Choroid plexus epithelial cell (primary cell): Measurements from ENCODE around the gene ATXN1.

Experiments used
- DNase-seq: peaks from one replicate; pipeline ENCODE4 v3.0.0-alpha.2; 2010; ENCODE audit warnings: low read depth
- H3K4me3 ChIP-seq: 2 replicates; pipeline ENCODE4 v1.5.1; 2011; ENCODE audit warnings: low read depth, mild to moderate bottlenecking, control low read depth, low read length, moderate library complexity
- TF ChIP-seq, protein P1 (sequence below): conservative IDR thresholded peaks from 2 replicates; pipeline ENCODE4 v1.5.1; 2011; ENCODE audit warnings: low read depth, mild to moderate bottlenecking, control low read depth, inconsistent platforms, low read length, moderate library complexity

The ATXN1 gene

GRCh38 chr6:16399158-16399557, 362.1 kb downstream of the ATXN1 start:
- no peak for DNase-seq
- H3K4me3 ChIP-seq = no peak overlapping the region
- TF ChIP-seq, protein P1, sequence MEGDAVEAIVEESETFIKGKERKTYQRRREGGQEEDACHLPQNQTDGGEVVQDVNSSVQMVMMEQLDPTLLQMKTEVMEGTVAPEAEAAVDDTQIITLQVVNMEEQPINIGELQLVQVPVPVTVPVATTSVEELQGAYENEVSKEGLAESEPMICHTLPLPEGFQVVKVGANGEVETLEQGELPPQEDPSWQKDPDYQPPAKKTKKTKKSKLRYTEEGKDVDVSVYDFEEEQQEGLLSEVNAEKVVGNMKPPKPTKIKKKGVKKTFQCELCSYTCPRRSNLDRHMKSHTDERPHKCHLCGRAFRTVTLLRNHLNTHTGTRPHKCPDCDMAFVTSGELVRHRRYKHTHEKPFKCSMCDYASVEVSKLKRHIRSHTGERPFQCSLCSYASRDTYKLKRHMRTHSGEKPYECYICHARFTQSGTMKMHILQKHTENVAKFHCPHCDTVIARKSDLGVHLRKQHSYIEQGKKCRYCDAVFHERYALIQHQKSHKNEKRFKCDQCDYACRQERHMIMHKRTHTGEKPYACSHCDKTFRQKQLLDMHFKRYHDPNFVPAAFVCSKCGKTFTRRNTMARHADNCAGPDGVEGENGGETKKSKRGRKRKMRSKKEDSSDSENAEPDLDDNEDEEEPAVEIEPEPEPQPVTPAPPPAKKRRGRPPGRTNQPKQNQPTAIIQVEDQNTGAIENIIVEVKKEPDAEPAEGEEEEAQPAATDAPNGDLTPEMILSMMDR = no peak

- peak; percentile 58 for DNase-seq
- TF ChIP-seq, protein P1 = no peak
- no peak overlapping the region for H3K4me3 ChIP-seq
These were observed 362.7 kb downstream of the ATXN1 start for GRCh38 chr6:16398587-16398986.

- no peak for DNase-seq
- TF ChIP-seq, protein P1 = no peak
- H3K4me3 ChIP-seq = no peak overlapping the region
These were observed 363.6 kb downstream of the ATXN1 start for GRCh38 chr6:16397623-16398022.

DNA sequence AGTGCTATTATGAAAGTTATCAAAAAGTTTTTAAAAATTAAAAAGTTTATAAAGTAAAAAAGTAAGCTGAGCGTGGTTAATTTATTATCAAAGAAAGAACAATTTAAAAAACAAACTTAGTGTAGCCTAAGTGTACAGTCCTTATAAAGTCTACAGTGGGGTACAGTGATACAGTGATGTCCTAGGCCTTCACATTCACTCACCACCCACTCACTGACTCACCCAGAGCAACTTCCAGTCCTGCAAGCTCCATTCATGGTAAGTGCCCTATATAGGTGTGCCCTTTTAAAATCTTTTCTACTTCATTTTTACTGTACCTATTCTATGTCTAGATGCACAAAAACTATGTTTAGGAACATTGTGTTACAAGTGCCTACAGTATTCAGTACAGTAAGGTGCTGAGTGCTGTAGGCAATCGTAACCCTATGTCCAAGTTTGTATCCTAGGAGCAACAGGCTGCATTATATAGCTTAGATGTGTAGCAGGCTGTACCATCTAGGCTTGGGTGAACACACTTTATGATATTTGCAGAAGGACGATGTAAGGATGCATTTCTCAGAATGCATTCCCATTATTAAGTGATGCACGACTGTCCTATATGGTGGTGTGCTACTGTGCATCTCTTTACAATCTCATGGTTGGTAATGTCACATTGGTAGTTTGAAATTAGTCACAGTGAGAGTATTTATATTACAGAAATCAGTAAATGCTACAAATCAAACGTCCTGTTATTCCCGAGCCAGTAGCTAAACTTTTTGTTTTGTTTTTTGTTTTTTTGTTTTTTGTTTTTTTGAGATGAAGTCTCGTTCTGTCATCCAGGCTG, 364.6 kb downstream of the ATXN1 start:
- TF ChIP-seq, protein P1 = no peak
- DNase-seq = no peak

GRCh38 chr6:16394632-16395031, 366.6 kb downstream of the ATXN1 start:
- no peak for DNase-seq
- TF ChIP-seq, protein P1 = no peak
- no peak overlapping the region for H3K4me3 ChIP-seq

More for the DNA sequence above, 364.6 kb downstream of the ATXN1 start:
- H3K4me3 ChIP-seq = no peak overlapping the region

DNA sequence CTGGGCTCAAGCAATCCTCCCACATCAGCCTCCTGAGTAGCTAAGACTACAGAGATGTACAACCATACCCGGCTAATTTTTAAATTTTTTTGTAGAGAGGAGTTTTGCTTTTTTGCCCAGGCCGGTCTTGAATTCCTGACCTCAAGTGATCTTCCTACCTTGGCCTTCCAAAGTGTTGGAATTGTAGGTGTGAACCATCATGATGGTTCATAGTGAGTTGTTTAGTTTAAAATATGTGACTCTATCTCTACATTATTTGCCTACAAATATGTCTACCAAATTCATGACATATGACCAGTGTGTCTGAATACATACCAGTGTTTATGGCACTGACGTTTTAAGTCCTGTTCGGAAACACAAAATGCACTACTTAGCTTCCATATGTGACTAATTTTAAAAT, 367.9 kb downstream of the ATXN1 start:
- no peak overlapping the region for H3K4me3 ChIP-seq
- DNase-seq = no peak
- TF ChIP-seq, protein P1 = no peak

- H3K4me3 ChIP-seq = no peak overlapping the region
- no peak for DNase-seq
- TF ChIP-seq, protein P1 = no peak
These were observed 369.2 kb downstream of the ATXN1 start for GRCh38 chr6:16392010-16392409.
